ENCODE results near the gene GPC6. TPM values are rescaled to one million over a fixed set of nuclear protein-coding genes. Genes with fewer than 3 reads are reported as not detected.

GPC6 gene
- total RNA-seq, 4 donors from 2014 or later, result 13.7 to 21.7 (median 16.5) TPM

DNA sequence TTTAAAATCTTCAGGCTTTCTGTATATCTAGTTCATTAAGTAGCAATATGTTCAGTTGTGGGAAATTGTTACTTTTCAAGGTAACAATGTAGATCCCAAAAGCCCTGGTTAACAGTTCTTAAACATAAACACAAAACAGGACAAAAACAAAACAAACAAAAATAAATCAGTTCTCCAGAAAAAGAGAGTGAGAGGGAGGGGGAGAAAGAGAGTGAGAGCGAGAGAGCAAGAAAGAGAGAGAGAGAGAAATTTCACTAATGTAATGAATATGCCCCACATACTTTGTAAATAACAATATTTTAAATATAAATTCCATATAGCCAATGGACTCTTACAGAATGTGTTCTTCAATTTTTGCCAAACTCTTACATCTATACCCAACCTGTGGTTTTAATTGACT lies 275.5 kb downstream of the GPC6 start:
- ATAC-seq, result no peak
- Histone ChIP-seq H3K36me3 (no peaks in the 10 kb centered on the region), H3K27ac (no peak overlapping the region), H3K4me1 (no peaks in the 10 kb centered on the region), H3K4me3 (no peak overlapping the region), H3K9me3 (no peaks in the 10 kb centered on the region), H3K27me3 (peaks cover 4% of the 10 kb centered on the region)
- WGBS, 2 donors (ENCODE audit: low coverage in 1 of 2), result 71 to 100% methylated on average over 1 of the region's 1 CpG
- TF ChIP-seq POLR2A (IDR thresholded peaks at IDR 0.05), result no peak

DNA sequence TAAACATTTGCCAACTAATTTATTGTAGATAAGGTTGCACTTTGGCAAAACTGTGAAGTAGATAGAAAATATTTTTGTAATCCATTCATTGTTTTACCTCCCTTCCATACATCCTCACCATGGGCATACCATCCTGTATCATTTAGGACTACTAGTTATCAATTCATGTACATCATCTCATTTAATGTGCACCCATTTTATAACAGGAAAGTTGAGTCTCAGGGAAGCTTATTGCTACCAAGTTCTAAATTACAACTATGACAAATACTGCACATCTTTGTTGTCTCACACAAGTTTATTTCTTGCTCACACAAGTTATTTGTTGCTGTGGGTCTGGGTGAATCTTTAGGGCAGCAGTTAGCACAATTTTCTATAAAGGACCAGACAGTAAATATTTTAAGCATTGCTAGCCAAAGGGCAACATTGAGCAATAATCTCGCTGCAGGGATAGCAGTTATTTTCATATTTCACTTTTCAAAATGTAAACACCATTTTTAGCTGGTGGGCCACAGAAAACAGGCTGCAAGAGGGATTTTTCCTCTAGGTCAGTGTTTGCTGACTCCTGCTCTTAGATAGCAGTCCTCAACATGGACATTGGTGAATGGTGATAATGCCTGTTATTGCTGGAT lies 276.5 kb downstream of the GPC6 start:
- no peak for TF ChIP-seq CTCF (IDR thresholded peaks at IDR 0.05)
- TF ChIP-seq EP300 (IDR thresholded peaks at IDR 0.05), result no peak
- no peak for TF ChIP-seq POLR2AphosphoS5 (IDR thresholded peaks at IDR 0.05)
- TF ChIP-seq POLR2A (IDR thresholded peaks at IDR 0.05), result no peak
- no peak for ATAC-seq
- Histone ChIP-seq H3K9me3 (no peaks in the 10 kb centered on the region), H3K4me3 (no peak overlapping the region), H3K27me3 (no peaks in the 10 kb centered on the region), H3K36me3 (no peaks in the 10 kb centered on the region), H3K27ac (no peak overlapping the region), H3K4me1 (no peaks in the 10 kb centered on the region)
- 91 to 100% methylated on average over 1 of the region's 1 CpG for WGBS, 2 donors (ENCODE audit: low coverage in 1 of 2)

- 47 to 50% methylated on average over 2 to 3 of the region's 3 CpGs for WGBS, 2 donors (ENCODE audit: low coverage in 1 of 2)
- TF ChIP-seq EP300 (IDR thresholded peaks at IDR 0.05) (no peak), CTCF (IDR thresholded peaks at IDR 0.05) (no peak), POLR2A (IDR thresholded peaks at IDR 0.05) (no peak), POLR2AphosphoS5 (IDR thresholded peaks at IDR 0.05) (no peak)
- H3K9me3 ChIP-seq, result no peaks in the 10 kb centered on the region
- ATAC-seq, result no peak
- H3K27me3 ChIP-seq, result no peaks in the 10 kb centered on the region
- no peaks in the 10 kb centered on the region for H3K36me3 ChIP-seq
- H3K4me3 ChIP-seq, result no peak overlapping the region
- H3K27ac ChIP-seq, result no peak overlapping the region
- H3K4me1 ChIP-seq, result no peaks in the 10 kb centered on the region
Observed at GRCh38 chr13:93505104-93505952, 278.7 kb downstream of the GPC6 start.

GRCh38 chr13:93511011-93511410 lies 284.4 kb downstream of the GPC6 start:
- H3K27me3 ChIP-seq, result no peaks in the 10 kb centered on the region
- ATAC-seq, result no peak
- no peaks in the 10 kb centered on the region for H3K4me1 ChIP-seq
- H3K36me3 ChIP-seq, result no peaks in the 10 kb centered on the region
- H3K27ac ChIP-seq, result no peak overlapping the region
- WGBS, 2 donors (ENCODE audit: low coverage in 1 of 2), result 0 to 46% methylated on average over 1 to 2 of the region's 2 CpGs
- H3K4me3 ChIP-seq, result no peak overlapping the region
- TF ChIP-seq CTCF (IDR thresholded peaks at IDR 0.05), result no peak
- no peak for TF ChIP-seq EP300 (IDR thresholded peaks at IDR 0.05)
- no peak for TF ChIP-seq POLR2AphosphoS5 (IDR thresholded peaks at IDR 0.05)
- no peak for TF ChIP-seq POLR2A (IDR thresholded peaks at IDR 0.05)
- H3K9me3 ChIP-seq, result no peaks in the 10 kb centered on the region

GRCh38 chr13:93515267-93515666 lies 288.7 kb downstream of the GPC6 start:
- no peaks in the 10 kb centered on the region for H3K4me1 ChIP-seq
- H3K36me3 ChIP-seq, result no peaks in the 10 kb centered on the region
- no peak for ATAC-seq
- no peaks in the 10 kb centered on the region for H3K9me3 ChIP-seq
- H3K27ac ChIP-seq, result no peak overlapping the region
- TF ChIP-seq POLR2A (IDR thresholded peaks at IDR 0.05), result no peak
- TF ChIP-seq CTCF (IDR thresholded peaks at IDR 0.05), result no peak
- TF ChIP-seq EP300 (IDR thresholded peaks at IDR 0.05), result no peak
- TF ChIP-seq POLR2AphosphoS5 (IDR thresholded peaks at IDR 0.05), result no peak
- H3K27me3 ChIP-seq, result no peaks in the 10 kb centered on the region
- no peak overlapping the region for H3K4me3 ChIP-seq
